HL-60 (cell line): Measurements from ENCODE around the gene SLC38A4.

Experiments
- DNase-seq, 2 experiments: peaks; one replicate each; pipeline ENCODE4 v3.0.0-alpha.2; 2010 to 2020; ENCODE audit warnings: low read depth in 1 of 2, low spot score in 1 of 2
- H3K27ac ChIP-seq: fragments of 250-450 bp; sonication (Bioruptor Pico); replicated peaks from 2 replicates; pipeline ENCODE4 v1.5.1; 2020; ENCODE audit warnings: mild to moderate bottlenecking, moderate library complexity
- H3K27me3 ChIP-seq: fragments of 250-450 bp; sonication (Bioruptor Pico); 2 replicates; pipeline ENCODE4 v1.5.1; 2021; ENCODE audit warnings: mild to moderate bottlenecking, moderate library complexity; ENCODE audit not compliant: insufficient read depth, poor library complexity, severe bottlenecking
- H3K4me3 ChIP-seq: replicated peaks from 2 replicates; pipeline ENCODE4 v1.5.1; 2011; ENCODE audit warnings: mild to moderate bottlenecking, control low read depth, low read length; ENCODE audit not compliant: insufficient read depth
- CTCF ChIP-seq: IDR thresholded peaks from one replicate; pipeline ENCODE4 v1.5.1; 2011; ENCODE audit warnings: low read length, control low read depth, inconsistent platforms; ENCODE audit not compliant: insufficient read depth
- GABPA ChIP-seq: IDR thresholded peaks from 2 replicates; pipeline ENCODE4 v1.6.1; 2012; ENCODE audit warnings: low read depth
- POLR2AphosphoS5 ChIP-seq: IDR thresholded peaks from 2 replicates; pipeline ENCODE4 v1.6.1; 2012; ENCODE audit warnings: low read depth
- REST ChIP-seq: IDR thresholded peaks from 2 replicates; pipeline ENCODE4 v1.6.1; 2012; ENCODE audit warnings: low read depth; ENCODE audit not compliant: insufficient replicate concordance
- SPI1 ChIP-seq: IDR thresholded peaks from 2 replicates; pipeline ENCODE4 v1.6.1; 2012; ENCODE audit warnings: low read depth, mild to moderate bottlenecking, borderline replicate concordance

SLC38A4 gene

GRCh38 chr12:46723629-46724419 is 102.0 kb downstream of the SLC38A4 start:
- Histone ChIP-seq H3K27me3 (no peaks in the 10 kb centered on the region), H3K27ac (no peak overlapping the region), H3K4me3 (no peak overlapping the region)
- no peak for DNase-seq
- TF ChIP-seq POLR2AphosphoS5 = no peak
- TF ChIP-seq REST = no peak
- no peak for TF ChIP-seq GABPA

DNA sequence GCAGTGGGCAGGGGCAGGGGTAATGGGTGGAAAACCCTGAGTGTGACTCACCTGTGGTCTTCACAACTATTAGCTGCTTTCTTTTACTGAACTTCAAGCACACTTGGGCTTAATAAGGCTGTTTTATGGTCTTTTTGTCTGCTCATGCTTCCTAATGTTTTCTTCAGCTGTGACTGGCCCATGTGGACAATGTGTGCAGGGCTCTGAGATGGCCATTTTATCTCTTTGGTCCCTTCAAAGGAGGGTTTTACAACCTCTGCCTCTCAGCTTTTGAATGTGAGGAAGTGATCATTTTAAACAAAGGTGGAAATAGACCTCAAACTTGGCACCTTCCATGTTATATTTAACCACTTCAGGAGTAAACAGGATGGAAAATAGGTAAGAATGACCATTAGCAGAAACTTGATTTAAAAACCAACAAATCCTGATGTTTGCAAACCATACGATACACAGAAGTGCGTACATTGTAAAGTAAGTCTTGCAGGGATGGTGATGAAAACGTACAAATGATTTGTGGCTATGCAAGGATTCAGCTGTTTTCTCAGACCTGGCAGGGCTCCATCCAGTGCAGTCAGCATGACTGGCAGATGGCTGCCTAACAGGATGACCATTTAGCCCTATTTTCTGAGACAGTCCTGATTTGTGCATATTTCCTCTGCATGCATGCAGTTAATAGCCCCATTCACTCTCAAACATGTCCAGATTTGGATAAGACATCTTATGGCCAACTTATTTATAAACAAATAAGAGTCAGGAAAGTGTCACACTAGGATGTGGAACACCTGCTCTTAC is 103.2 kb downstream of the SLC38A4 start:
- H3K27ac ChIP-seq = no peak overlapping the region
- no peaks in the 10 kb centered on the region for H3K27me3 ChIP-seq
- no peak overlapping the region for H3K4me3 ChIP-seq
- TF ChIP-seq REST (no peak), POLR2AphosphoS5 (no peak), SPI1 (no peak), GABPA (no peak), CTCF (no peak)
- DNase-seq = no peak

DNA sequence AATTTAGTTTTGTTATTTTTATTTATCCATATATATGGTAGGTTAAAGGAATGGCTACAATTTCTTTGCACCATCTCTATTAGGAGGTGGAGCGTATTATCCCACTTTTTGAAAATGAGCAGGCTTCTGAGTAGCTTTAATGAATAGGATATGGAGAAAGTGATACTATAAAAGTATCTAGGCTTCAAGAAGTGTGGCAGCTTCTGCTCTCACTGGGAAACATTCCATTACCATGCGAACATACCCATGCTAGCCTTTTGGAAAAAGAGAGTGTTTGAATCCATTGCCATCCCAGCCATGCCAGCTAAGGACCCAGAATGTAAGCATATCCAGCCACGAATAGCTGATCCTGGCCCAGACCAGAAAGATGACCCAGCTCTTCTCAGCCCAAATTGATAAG is 107.3 kb downstream of the SLC38A4 start:
- no peak for DNase-seq
- no peak overlapping the region for H3K4me3 ChIP-seq
- no peak for TF ChIP-seq GABPA
- no peak for TF ChIP-seq POLR2AphosphoS5
- TF ChIP-seq REST = no peak
- no peak for TF ChIP-seq CTCF
- no peak for TF ChIP-seq SPI1
- H3K27me3 ChIP-seq = no peaks in the 10 kb centered on the region
- H3K27ac ChIP-seq = no peak overlapping the region
